Duodenal mucosa (tissue), 2 donors: ENCODE results near the gene UCP2.
A peak's percentile ranks its signal among the peaks of the same experiment; 100 is the strongest.
"Not testable (repeated sequence)": the region's sequence is repeated elsewhere in the genome, so short reads cannot be mapped to it uniquely, and the experiment has no call there.

Experiments
- H3K27ac ChIP-seq: one replicate; pipeline ENCODE4 v1.7.0; 2013; ENCODE audit warnings: low read depth, low read length
- H3K27me3 ChIP-seq, 2 donors: one replicate each; pipeline ENCODE4 v1.7.0; 2013; ENCODE audit warnings: low read length in 2 of 2, control low read depth in 1 of 2; ENCODE audit not compliant: insufficient read depth in 2 of 2, control insufficient read depth in 1 of 2
- H3K36me3 ChIP-seq, 2 donors: one replicate each; pipeline ENCODE4 v1.7.0; 2013; ENCODE audit warnings: low read length in 2 of 2, control low read depth in 1 of 2; ENCODE audit not compliant: insufficient read depth in 2 of 2, control insufficient read depth in 1 of 2
- H3K4me1 ChIP-seq, 2 donors: one replicate each; pipeline ENCODE4 v1.7.0; 2013; ENCODE audit warnings: low read length in 2 of 2, control low read depth in 1 of 2; ENCODE audit not compliant: insufficient read depth in 2 of 2, control insufficient read depth in 1 of 2
- H3K4me3 ChIP-seq, 2 donors: one replicate each; pipeline ENCODE4 v1.7.0; 2013; ENCODE audit warnings: low read length in 2 of 2, low read depth in 1 of 2
- H3K9ac ChIP-seq, 2 donors: one replicate each; pipeline ENCODE4 v1.7.0; 2013; ENCODE audit warnings: low read length in 2 of 2, low read depth in 1 of 2
- H3K9me3 ChIP-seq, 2 donors: one replicate each; pipeline ENCODE4 v1.7.0; 2013; ENCODE audit warnings: low read length in 2 of 2, control low read depth in 1 of 2; ENCODE audit not compliant: control insufficient read depth in 1 of 2

UCP2 gene

DNA sequence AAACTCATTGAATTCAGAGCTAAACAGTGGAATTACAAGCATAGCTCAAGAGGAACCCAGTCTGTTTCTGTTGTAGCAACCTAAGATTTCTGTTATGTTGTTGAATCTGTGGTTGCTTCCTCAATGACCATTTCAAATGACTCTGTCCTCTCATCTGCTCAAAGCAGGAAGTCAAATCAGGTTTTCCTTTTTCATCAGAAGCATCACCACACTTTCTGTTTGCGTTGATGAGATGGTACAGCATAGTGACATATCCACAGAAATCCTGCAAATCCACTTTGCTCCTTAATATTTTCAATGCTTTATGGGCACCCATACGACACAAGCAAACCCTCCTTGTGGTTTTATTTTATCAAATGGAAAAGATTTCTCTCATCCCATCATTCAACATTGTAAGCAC is 12.6 kb upstream of the UCP2 start:
- Histone ChIP-seq H3K9me3 (no peaks in the 10 kb centered on the region), H3K36me3 (no peaks in the 10 kb centered on the region), H3K4me1 (no peaks in the 10 kb centered on the region), H3K9ac (peak overlapping the region in 1 of 2 donors; percentile 4), H3K4me3 (no peak overlapping the region), H3K27me3 (no peaks in the 10 kb centered on the region), H3K27ac (peak overlapping the region; percentile 67)

GRCh38 chr11:73991471-73992006 is 8.9 kb upstream of the UCP2 start:
- no peaks in the 10 kb centered on the region for H3K27me3 ChIP-seq
- H3K36me3 ChIP-seq = no peaks in the 10 kb centered on the region
- H3K9ac ChIP-seq = no peak overlapping the region
- no peaks in the 10 kb centered on the region for H3K4me1 ChIP-seq
- no peak overlapping the region for H3K4me3 ChIP-seq
- no peaks in the 10 kb centered on the region for H3K9me3 ChIP-seq
- H3K27ac ChIP-seq = no peak overlapping the region

- H3K27ac ChIP-seq = no peak overlapping the region
Observed at GRCh38 chr11:73990730-73991129, 8.1 kb upstream of the UCP2 start.

GRCh38 chr11:73989156-73989555 is 6.5 kb upstream of the UCP2 start:
- no peak overlapping the region for H3K4me3 ChIP-seq
- H3K27ac ChIP-seq = no peak overlapping the region
- no peak overlapping the region for H3K9ac ChIP-seq
- H3K4me1 ChIP-seq = no peaks in the 10 kb centered on the region
- H3K36me3 ChIP-seq = no peaks in the 10 kb centered on the region
- no peaks in the 10 kb centered on the region for H3K27me3 ChIP-seq
- H3K9me3 ChIP-seq = no peaks in the 10 kb centered on the region

More at GRCh38 chr11:73990730-73991129, 8.1 kb upstream of the UCP2 start:
- Histone ChIP-seq H3K4me1 (no peaks in the 10 kb centered on the region), H3K9me3 (no peaks in the 10 kb centered on the region), H3K27me3 (no peaks in the 10 kb centered on the region), H3K36me3 (no peaks in the 10 kb centered on the region), H3K4me3 (no peak overlapping the region), H3K9ac (no peak overlapping the region)

GRCh38 chr11:73988227-73988626 is 5.6 kb upstream of the UCP2 start:
- Histone ChIP-seq H3K4me3 (no peak overlapping the region), H3K36me3 (no peaks in the 10 kb centered on the region), H3K27ac (no peak overlapping the region), H3K27me3 (no peaks in the 10 kb centered on the region), H3K9me3 (no peaks in the 10 kb centered on the region), H3K9ac (no peak overlapping the region), H3K4me1 (peaks cover 0 to 4% of the 10 kb centered on the region in 2 donors)

GRCh38 chr11:73985661-73986060 is 3.0 kb upstream of the UCP2 start:
- H3K9ac ChIP-seq, H3K27me3 ChIP-seq, H3K36me3 ChIP-seq, H3K4me3 ChIP-seq, H3K9me3 ChIP-seq, H3K27ac ChIP-seq: not testable (repeated sequence)
- peaks cover 9 to 17% of the 10 kb centered on the region in 2 donors for H3K4me1 ChIP-seq

GRCh38 chr11:73983741-73984538 is 1.3 kb upstream of the UCP2 start:
- Histone ChIP-seq H3K4me1 (peaks cover 22 to 33% of the 10 kb centered on the region in 2 donors), H3K4me3 (peak overlapping the region; percentile 73 to 96), H3K9me3 (no peaks in the 10 kb centered on the region), H3K36me3 (peaks cover 0 to 2% of the 10 kb centered on the region in 2 donors), H3K27ac (peak overlapping the region; percentile 92), H3K27me3 (no peaks in the 10 kb centered on the region), H3K9ac (peak overlapping the region; percentile 51 to 71)

- H3K27ac ChIP-seq = peak overlapping the region; percentile 92
- H3K4me1 ChIP-seq = peaks cover 29 to 37% of the 10 kb centered on the region in 2 donors
- peaks cover 8 to 9% of the 10 kb centered on the region in 2 donors for H3K36me3 ChIP-seq
- H3K9me3 ChIP-seq = no peaks in the 10 kb centered on the region
- H3K9ac ChIP-seq = peak overlapping the region; percentile 71 to 99
- no peaks in the 10 kb centered on the region for H3K27me3 ChIP-seq
- H3K4me3 ChIP-seq = peak overlapping the region; percentile 73 to 96
Observed at GRCh38 chr11:73982990-73983740, 522 bp upstream of the UCP2 start.

- H3K4me1 ChIP-seq = peaks cover 37 to 40% of the 10 kb centered on the region in 2 donors
- peaks cover 27 to 29% of the 10 kb centered on the region in 2 donors for H3K36me3 ChIP-seq
- H3K4me3 ChIP-seq = peak overlapping the region; percentile 73 to 96
- H3K27me3 ChIP-seq = no peaks in the 10 kb centered on the region
- peak overlapping the region; percentile 71 to 93 for H3K9ac ChIP-seq
- H3K9me3 ChIP-seq = no peaks in the 10 kb centered on the region
- peak overlapping the region; percentile 38 for H3K27ac ChIP-seq
Observed at GRCh38 chr11:73981051-73981805, 1.4 kb downstream of the UCP2 start.
